Activated CD4-positive, alpha-beta T cell treated with anti-CD3 and anti-CD28 coated beads, Interleukin-2, Interleukin-6, amounts not matched to agents 100 ng/mL and 50 ng/mL, durations not matched to agents 16 hours and 8 hours (primary cell): ENCODE results near the gene CABCOCO1.
"Not testable (repeated sequence)": the region's sequence is repeated elsewhere in the genome, so short reads cannot be mapped to it uniquely, and the experiment has no call there.

Source experiments
- DNase-seq: peaks from one replicate; pipeline ENCODE4 v3.0.0-alpha.2; 2020

Gene CABCOCO1

GRCh38 chr10:61643316-61643751, 19.4 kb upstream of the CABCOCO1 start:
- DNase-seq = no peak

DNA sequence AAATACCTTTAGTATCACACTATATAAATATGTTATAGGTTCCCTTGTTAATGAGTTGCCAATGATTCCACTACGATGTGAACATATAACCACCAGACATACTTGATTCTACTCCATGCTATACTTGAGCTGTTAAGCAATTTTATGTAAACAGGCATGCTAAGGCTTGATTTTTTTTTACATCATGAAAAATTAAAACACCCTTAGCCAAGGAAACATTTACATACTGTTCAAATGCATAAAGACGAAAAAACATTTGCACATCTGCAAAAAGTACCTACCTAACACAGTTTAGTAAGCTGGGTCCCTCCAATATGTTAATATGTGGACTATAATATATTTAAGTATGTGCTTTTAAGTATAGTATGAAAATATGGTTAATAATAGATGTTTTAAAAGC, 9.0 kb upstream of the CABCOCO1 start:
- no peak for DNase-seq

DNA sequence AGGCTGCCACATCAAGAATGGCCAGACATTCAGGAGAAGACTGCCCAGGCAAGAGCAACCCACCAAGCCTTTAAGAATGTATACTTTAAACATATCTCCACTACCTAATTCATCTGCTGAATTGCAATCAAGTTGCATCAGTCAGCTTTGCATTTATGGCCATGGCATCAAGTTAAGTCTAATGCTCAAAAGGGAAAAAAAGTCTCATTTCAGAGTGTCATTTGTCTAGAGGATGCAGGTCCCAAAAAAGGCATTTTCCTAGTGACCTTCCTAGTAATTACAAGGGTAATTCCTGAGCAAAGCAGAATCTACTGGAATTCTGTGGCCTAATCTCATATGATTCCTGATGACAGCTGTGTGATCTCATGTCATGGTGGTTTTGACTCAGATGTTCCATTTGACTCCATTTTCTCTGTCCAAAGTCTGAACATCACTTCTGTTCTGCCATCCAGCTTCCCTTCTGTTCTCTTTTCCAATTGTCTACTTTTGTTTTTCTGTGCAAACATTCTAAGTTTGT, 7.3 kb upstream of the CABCOCO1 start:
- no peak for DNase-seq

DNA sequence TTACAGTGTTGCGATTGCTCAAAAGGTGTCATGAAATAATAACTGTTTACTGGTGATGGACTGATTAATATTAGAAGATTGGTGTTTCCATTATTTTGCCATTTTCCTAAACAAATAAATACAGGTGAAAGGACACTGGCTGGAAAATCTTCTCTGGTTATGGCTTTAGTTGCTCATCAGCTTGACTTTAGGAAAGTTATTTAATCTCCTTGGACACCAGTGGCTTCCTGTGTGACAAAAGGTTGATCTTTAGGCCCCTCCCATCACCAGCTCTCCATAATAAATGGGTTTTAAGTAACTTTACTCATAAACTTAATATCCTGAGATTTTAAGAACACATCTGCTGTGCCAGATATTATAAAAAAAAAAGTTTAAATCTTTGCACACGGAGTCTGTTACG, 737 bp downstream of the CABCOCO1 start:
- no peak for DNase-seq

- DNase-seq = no peak
Measured at GRCh38 chr10:61664985-61665384, 2.3 kb downstream of the CABCOCO1 start.

DNA sequence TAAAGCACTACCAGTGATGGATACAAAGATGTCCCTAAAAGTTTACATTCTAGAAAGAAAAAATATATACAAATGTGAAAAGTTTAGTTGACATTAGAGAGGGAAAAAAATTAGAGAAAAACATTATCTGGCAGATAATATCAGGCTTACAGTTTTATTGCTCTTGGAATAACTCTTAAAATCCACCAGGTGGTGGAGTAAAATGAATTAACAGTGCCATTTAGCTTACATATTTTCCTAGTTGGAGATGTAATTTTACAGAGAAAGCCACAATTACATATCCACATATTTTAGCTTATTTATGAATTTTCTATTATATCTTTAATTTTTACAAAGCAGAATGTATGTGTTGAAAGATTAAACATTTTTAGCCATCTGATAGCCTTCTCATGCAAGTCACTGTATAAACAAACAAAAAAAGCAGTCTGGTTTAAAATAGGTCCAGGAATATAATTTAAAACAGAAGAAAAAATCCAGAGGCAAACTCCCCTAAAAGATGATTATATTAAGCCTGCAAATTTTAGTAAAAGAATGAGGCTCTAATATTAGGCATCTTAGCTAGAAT, 6.5 kb downstream of the CABCOCO1 start:
- DNase-seq = no peak

- no peak for DNase-seq
Measured at GRCh38 chr10:61669849-61670248, 7.1 kb downstream of the CABCOCO1 start.

- no peak for DNase-seq
Measured at GRCh38 chr10:61673360-61673759, 10.6 kb downstream of the CABCOCO1 start.

GRCh38 chr10:61682323-61682722, 19.6 kb downstream of the CABCOCO1 start:
- no peak for DNase-seq

GRCh38 chr10:61683319-61683718, 20.6 kb downstream of the CABCOCO1 start:
- DNase-seq = no peak

- DNase-seq = no peak
Measured at GRCh38 chr10:61684894-61685507, 22.3 kb downstream of the CABCOCO1 start.

DNA sequence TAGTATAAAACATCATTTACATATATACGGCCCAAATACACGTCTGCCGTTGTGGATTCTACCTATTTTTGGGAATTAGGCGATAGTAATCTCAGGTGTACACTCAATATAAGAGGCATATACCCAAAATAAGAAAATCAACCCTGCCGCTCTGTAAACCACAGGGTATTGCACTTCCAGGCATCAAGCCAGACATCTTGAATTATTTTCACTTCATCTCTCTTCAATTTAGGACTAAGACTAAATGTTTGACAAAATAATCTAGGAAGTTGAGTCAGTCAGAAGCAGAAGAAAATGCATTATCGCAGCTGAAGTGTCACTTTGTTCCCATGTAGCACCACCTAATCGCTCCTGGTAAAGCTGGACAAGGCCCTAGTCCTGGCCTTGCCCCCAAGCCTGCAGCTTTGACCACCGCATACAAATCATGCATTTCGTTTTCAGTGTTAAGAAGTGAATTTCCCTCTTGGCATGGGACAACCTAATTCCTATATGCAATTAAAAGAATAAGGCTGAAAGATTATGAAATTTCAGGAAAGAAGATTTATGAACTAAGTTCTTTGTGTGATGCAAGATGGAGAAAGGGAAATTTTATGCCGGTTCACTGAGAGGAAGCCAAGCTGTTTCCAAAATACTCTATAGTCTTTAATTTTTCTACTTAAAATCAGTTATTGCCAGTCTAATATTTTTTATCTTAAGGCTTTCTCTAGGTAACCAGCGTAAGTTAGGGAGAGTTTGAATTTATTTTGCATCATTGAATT, 26.0 kb downstream of the CABCOCO1 start:
- no peak for DNase-seq

- not testable (repeated sequence) for DNase-seq
Measured at GRCh38 chr10:61691667-61692066, 28.9 kb downstream of the CABCOCO1 start.

GRCh38 chr10:61692447-61693010, 29.8 kb downstream of the CABCOCO1 start:
- no peak for DNase-seq

DNA sequence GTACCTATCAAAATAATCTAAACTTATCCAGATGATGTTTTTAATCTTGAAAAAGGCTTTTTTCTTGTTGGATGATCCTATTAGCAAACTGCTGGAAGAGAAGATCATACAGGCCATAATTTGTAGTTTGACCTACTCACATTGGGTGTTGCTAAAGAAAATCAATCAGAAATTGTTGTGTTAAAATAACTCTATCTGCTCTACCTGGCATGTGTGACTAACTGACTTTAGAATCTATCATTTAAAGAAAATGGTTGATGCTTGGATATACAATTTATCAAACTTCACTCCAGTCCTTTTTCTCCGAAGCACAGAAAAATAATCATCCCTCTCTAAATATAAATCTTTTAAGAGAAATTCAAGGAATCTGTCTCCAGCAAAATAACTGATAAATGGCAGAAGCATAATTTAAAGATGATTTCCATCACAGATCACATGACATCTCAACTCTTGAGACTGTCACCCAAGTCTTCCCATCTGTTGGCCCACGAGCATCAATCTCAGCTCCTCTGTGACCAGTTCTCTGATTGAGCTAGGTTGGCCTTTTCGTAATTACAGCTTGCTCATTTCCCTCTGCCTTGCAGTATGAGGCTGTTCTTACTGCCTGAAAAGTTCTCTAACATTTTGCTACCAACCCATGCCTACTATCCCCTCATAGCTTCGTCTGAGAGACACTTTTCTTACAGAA, 36.4 kb downstream of the CABCOCO1 start:
- no peak for DNase-seq

- DNase-seq = no peak
Measured at GRCh38 chr10:61701055-61701705, 38.5 kb downstream of the CABCOCO1 start.

GRCh38 chr10:61701706-61702105, 39.0 kb downstream of the CABCOCO1 start:
- DNase-seq = no peak

- DNase-seq = no peak
Measured at GRCh38 chr10:61702584-61702983, 39.9 kb downstream of the CABCOCO1 start.

DNA sequence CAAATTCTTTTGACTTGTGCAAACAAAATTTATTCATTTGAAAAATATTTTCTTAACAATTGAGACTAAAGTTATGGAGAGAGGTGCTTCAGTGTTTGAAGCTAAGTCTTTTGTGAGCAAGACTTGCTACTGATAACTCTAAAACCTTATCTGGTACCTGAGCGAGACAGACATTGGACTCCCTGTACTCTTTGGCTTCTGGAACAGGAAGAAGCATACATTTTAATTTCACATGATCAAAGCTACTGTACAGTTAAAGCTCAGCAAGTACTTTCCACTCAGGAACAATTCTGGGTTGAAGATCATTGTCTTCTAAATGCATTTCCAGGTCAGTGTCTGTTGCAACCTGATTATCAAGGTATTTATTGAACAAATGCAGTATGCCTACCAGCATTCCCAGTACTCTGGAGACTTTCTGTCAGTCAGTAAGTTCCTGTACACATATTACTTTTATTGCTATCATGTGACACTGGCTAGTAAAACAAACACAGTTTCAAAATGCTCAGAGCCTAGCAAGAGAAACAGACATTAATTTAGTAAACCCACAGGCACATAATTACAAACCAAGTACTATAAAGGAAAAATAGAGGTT, 42.4 kb downstream of the CABCOCO1 start:
- DNase-seq = no peak

DNA sequence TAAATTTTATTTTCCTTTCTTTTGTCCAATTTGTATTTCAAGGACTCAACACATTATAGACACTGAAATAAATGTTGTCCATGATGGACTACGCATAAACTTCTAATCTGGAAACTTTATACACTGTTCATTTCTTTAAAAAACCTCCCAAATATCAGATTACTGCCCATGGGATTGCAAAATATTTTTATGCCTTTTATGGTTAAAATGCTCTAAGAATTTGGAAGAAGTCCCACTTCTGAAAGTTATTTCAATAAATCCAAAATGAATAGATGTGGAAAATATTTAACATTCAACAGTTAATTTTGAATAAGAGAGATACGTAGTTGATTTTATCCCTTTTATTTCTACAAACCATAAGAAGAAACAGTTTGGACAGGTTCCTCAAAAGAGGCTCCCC, 46.1 kb downstream of the CABCOCO1 start:
- DNase-seq = no peak

- not testable (repeated sequence) for DNase-seq
Measured at GRCh38 chr10:61712105-61712504, 49.4 kb downstream of the CABCOCO1 start.

GRCh38 chr10:61719475-61719874, 56.7 kb downstream of the CABCOCO1 start:
- not testable (repeated sequence) for DNase-seq
